ENCODE data around the gene PROX1.

Gene PROX1

GRCh38 chr1:214066190-214066589 is 78.4 kb downstream of the PROX1 start:
- no peak for DNase-seq (ENCODE audit: low read depth)
- no peak for TF ChIP-seq CTCF (IDR thresholded peaks at IDR 0.05; ENCODE audit: control insufficient read depth, insufficient read depth, low read depth, low read length, missing control alignments)

GRCh38 chr1:214066936-214067335 is 79.2 kb downstream of the PROX1 start:
- TF ChIP-seq CTCF (IDR thresholded peaks at IDR 0.05; ENCODE audit: control insufficient read depth, insufficient read depth, low read depth, low read length, missing control alignments): no peak
- H3K4me3 ChIP-seq (ENCODE audit: control insufficient read depth, low read depth, low read length): no peak overlapping the region
- DNase-seq (ENCODE audit: low read depth): no peak

More at GRCh38 chr1:214066190-214066589, 78.4 kb downstream of the PROX1 start:
- no peak overlapping the region for H3K4me3 ChIP-seq (ENCODE audit: control insufficient read depth, low read depth, low read length)

- no peak for TF ChIP-seq CTCF (IDR thresholded peaks at IDR 0.05; ENCODE audit: control insufficient read depth, insufficient read depth, low read depth, low read length, missing control alignments)
- DNase-seq (ENCODE audit: low read depth): no peak
- H3K4me3 ChIP-seq (ENCODE audit: control insufficient read depth, low read depth, low read length): no peak overlapping the region
Observed at GRCh38 chr1:214067397-214067796, 79.6 kb downstream of the PROX1 start.

- TF ChIP-seq CTCF (IDR thresholded peaks at IDR 0.05; ENCODE audit: control insufficient read depth, insufficient read depth, low read depth, low read length, missing control alignments): no peak
- H3K4me3 ChIP-seq (ENCODE audit: control insufficient read depth, low read depth, low read length): no peak overlapping the region
- DNase-seq (ENCODE audit: low read depth): no peak
Observed at GRCh38 chr1:214067853-214068703, 80.3 kb downstream of the PROX1 start.

- no peak overlapping the region for H3K4me3 ChIP-seq (ENCODE audit: control insufficient read depth, low read depth, low read length)
- no peak for TF ChIP-seq CTCF (IDR thresholded peaks at IDR 0.05; ENCODE audit: control insufficient read depth, insufficient read depth, low read depth, low read length, missing control alignments)
Observed at GRCh38 chr1:214068979-214069378, 81.2 kb downstream of the PROX1 start.

GRCh38 chr1:214071469-214071868 is 83.7 kb downstream of the PROX1 start:
- TF ChIP-seq CTCF (IDR thresholded peaks at IDR 0.05; ENCODE audit: control insufficient read depth, insufficient read depth, low read depth, low read length, missing control alignments): no peak
- DNase-seq (ENCODE audit: low read depth): no peak
- H3K4me3 ChIP-seq (ENCODE audit: control insufficient read depth, low read depth, low read length): no peak overlapping the region

More at GRCh38 chr1:214068979-214069378, 81.2 kb downstream of the PROX1 start:
- no peak for DNase-seq (ENCODE audit: low read depth)

Measured in AG09309 (cell line).